GM21423 (cell line): ENCODE results near the gene NEDD8.
"Not testable (repeated sequence)": the region's sequence is repeated elsewhere in the genome, so short reads cannot be mapped to it uniquely, and the experiment has no call there.

Experiments
- ATAC-seq: cut with Tn5 transposase; IDR thresholded peaks from one replicate; pipeline ENCODE4 v1.9.1; 2021; ENCODE audit warnings: mild to moderate bottlenecking, moderate library complexity; ENCODE audit not compliant: unreplicated experiment

The NEDD8 gene

GRCh38 chr14:24249230-24250021 lies 17.3 kb upstream of the NEDD8 start:
- no peak for ATAC-seq

DNA sequence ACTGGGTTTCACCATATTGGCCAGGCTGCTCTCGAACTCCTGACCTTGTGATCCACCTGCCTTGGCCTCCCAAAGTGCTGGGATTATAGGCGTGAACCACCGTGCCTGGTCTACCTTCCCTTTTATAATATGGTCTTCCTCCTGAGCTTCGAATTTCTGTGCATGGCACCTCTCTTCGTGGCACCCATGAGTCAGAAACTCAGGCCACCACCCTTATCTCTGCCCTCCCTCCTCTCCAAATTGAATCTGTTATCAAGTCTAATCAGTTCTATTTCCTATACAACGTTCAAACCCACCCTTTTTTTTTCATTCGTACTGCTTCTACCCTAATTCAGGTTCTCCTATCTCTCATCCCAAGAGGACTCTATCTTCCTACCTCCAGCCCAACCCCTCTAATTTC lies 15.3 kb upstream of the NEDD8 start:
- ATAC-seq: no peak

- no peak for ATAC-seq
These were observed 14.6 kb upstream of the NEDD8 start for GRCh38 chr14:24246765-24247212.

- ATAC-seq: not testable (repeated sequence)
These were observed 13.2 kb upstream of the NEDD8 start for GRCh38 chr14:24245350-24245749.

DNA sequence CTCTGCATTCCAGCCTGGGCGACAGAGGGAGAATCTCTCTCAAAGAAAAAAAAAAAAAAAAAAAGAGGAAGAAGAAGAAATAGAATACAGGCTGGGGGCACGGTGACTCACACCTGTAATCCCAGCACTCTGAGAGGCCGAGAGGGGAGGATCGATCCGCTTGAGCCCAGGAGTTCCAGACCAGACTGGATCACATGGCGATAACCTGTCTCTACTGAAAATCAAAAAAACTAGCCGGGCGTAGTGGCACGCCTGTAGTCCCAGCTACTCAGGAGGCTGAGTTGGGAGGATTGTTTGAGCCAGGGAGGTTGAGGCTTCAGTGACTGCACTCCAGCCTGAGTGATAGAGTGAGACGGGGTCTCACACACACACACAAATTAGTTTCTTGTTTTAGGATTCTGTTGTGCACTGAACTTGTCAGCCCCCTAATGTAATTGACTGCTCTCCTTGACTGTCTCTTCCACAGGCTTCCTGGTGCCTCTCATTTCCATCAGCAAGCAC lies 11.2 kb upstream of the NEDD8 start:
- no peak for ATAC-seq

- peak; percentile 80 for ATAC-seq
These were observed 9.8 kb upstream of the NEDD8 start for GRCh38 chr14:24241829-24242443.

DNA sequence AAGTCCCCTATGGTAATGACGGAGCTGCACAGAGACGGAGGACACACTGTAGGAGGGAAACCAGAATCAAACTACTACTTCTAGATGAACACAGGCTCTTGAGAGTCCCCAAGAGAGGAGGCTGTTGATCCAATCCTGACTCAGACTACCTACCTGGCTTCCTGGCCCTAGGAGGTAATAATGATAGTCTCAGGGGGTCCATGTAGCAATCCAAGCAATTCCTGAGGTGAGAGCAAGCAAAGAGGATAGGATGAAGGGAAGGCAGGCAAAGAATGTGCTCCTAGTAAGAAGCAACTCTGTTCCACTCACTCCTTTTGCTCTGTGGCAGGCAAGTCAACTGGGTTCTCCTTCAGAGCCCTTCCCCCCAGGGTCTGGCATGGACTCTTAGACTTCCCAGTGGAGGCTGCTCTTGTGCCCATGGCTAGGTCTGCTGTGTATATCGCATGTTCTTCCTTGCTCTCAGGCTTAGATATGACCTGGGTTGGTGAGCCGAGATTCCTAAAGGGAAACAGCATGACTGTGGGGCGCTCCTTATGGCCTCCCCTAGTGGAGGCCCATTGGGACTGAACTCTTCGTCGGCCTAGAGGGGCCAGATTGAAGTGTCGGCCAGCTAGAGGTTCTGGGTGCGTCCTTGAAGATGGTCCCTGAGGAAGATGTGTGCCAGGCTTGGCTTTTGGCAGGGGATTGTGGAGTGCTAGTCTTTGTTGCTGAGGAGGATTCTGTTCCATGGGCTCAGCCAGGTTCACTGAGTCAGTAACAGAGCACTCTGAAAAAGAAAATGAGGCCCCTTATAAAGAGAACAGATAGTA lies 8.1 kb upstream of the NEDD8 start:
- no peak for ATAC-seq

- no peak for ATAC-seq
These were observed 6.4 kb upstream of the NEDD8 start for GRCh38 chr14:24238527-24239037.

DNA sequence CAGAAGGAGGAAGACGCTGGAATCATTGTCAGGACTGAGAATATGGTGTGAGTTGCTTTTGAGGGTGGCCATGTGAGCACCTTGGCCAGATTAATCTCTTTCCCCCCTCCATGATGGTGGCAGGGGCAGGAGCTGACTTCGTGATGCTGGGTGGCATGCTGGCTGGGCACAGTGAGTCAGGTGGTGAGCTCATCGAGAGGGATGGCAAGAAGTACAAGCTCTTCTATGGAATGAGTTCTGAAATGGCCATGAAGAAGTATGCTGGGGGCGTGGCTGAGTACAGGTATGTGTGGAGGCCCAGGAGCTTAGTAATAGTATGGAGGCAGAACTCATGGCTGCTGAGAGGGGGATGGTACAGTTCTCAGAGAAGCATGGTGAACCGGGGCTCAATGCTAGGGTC lies 6.0 kb upstream of the NEDD8 start:
- ATAC-seq: no peak

DNA sequence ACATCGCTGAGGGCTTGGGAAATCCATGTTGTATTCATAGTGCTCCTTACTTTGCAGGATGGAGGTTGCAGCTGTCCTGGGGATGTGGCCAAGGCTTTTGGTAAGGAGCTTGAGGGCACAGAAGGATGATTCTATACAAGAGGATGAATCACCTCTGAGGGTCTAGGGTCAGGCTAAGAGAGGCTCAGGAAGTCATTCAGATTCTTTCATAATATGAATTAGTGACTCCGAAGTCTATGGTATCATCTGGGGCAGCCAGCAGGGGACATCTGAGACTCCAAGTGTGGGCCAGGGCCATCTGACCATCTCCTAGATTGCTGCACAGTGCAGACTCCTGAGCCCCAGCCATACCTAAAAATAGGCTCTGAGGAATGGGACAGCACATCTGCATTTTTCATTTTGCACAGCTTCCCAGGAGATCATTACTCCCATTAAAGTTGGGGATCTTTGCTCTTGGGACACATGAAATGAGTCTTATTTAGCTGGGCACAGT lies 5.3 kb upstream of the NEDD8 start:
- no peak for ATAC-seq

- ATAC-seq: no peak
These were observed 4.7 kb upstream of the NEDD8 start for GRCh38 chr14:24236689-24237462.

- ATAC-seq: no peak
These were observed 3.9 kb upstream of the NEDD8 start for GRCh38 chr14:24235804-24236688.

DNA sequence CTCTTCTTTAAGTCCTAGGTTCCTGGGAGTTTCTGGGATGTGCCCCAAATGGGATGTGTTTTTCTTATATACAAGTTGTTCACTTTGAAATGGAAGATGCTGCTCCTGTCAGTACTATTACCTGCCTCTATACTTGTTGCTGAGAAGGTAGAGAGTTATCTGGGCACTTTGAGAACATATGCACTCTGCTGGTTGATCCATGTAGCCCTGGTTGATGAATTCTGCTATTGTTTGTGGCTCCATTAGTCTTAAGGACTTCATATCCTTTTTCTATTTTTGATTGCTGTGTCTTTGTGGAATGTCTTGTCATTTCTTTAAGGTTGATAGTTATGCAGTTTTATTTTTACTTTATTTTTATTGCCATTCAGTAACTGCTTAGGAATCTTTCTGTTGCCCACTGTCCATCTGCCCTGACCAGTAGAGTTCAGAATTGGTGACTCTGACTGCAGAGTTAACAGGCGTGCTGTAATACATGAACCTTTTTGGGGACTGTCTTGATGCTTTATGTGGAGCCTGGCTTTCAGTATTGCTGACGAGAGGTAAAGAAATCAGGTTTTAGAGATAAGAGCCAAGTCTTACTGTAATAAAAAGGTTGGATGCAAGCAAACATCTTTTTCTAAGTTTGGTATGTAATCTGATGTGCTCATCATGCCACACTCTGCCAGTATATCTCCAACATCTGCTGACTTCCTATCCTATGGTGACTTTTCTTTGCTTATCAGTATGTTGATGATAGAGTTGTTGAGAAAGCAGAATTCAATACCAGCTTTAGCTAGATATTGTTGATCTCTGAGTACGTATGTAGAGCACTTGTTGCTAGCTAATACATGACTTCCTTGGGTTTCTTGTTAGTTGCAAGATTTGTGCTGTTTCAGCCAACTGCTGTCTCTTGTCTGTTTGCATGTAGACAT lies 2.2 kb upstream of the NEDD8 start:
- ATAC-seq: no peak

DNA sequence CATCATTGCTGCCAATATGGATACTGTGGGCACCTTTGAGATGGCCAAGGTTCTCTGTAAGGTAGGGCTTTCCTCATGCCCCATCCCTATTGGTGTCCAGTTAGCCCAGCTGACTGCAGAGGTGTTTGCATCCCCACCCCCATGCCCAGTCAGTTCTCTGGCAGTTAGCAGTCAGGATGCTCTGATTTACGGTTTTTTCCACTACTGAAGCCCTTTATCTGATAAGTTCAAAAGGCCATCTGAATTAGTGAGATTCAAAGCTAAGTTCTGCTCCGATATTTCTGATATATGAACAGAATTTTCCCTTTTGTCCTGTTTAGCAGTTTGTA lies 1.3 kb upstream of the NEDD8 start:
- no peak for ATAC-seq

- peak; percentile 57 for ATAC-seq
These were observed 724 bp upstream of the NEDD8 start, which contains the start of gene GMPR2 for GRCh38 chr14:24232645-24233537. TSS of gene GMPR2 (plus strand) at chr14:24232929. CDS start at chr14:24233254, 325 bp downstream.

- ATAC-seq: peak; percentile 5
These were observed 675 bp downstream of the NEDD8 start for GRCh38 chr14:24231263-24232120.
